GM19239 (cell line): ENCODE measurements around the gene TRIM8.

Experiments
- DNase-seq: peaks from one replicate; pipeline ENCODE4 v3.0.0; 2011; ENCODE audit warnings: low spot score; ENCODE audit not compliant: insufficient read length
- FAIRE-seq: peaks from 2 replicates; lab custom pipeline; 2011; peaks lifted over from hg19 to GRCh38; lab: Jason Lieb, UNC

Gene TRIM8

DNA sequence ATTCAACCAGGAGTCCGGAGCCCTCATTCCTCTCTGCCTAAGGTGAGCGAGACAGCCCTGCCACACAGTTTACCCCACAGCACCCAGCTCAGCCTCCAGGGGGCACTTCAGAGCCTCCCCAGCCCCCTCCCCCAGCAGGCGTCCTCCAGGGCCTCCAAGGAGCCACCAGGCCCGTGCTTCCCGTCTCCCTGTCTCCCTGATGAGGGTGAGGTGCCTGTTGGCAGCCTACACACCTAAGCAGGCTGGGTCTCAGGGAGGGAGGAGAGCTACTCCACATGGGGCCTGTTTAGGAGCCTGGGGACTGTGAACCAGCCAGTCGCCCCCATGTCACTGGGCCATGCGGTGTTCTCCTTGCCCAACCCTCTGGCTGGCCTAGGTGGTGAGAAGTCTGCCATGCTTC is 28.9 kb upstream of the TRIM8 start:
- FAIRE-seq (no peak), DNase-seq (no peak)

DNA sequence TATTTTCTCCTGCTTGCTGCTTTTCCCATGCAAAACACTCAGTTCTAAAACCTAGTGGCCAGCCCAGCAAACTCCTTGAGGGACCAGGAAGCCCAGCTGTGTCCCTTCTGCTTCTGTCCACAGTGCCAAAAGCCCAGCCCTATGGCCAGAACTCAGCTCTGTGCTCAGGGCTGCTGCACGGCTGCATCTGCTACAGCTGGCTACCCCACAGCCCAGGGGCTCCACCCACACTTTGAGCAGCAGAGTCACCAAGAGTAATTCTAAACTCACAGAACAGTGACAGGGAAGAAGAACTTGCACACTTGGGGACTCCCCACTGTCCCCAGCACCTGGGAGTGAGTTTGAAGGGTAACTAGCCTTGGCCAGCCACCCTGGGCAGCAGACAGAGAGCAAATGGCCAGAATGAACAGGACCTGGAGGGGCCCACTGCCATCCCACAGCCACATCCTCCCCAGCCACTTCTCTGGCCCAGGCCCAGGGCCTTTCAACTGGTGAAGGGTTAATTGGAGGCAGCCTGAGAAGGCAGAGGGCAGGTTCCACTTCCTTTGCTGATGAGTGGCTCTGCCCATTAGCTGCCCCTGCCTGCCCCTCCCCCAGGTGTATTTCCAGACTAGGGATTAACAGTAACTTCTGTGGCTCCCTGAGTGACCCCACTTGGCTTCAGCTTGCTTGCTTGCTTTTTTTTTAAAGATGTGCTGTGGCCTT is 28.1 kb upstream of the TRIM8 start:
- FAIRE-seq (no peak), DNase-seq (no peak)

DNA sequence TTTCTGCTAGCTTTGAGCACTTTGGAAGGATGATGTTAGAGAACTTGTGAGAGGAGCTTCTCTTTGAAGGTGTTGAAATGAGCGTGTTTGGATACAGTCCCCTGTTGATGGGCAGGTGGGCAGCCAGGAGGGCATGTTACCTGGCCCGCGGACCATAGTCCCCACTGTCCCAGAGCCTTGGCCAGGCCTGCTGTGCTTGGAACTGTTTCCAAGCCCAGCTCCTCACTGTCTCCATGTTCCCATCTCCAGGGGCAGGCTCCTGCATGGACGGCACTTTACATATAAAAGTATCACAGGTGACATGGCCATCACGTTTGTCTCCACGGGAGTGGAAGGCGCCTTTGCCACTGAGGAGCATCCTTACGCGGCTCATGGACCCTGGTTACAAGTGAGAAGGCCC is 27.2 kb upstream of the TRIM8 start:
- FAIRE-seq, result no peak

DNA sequence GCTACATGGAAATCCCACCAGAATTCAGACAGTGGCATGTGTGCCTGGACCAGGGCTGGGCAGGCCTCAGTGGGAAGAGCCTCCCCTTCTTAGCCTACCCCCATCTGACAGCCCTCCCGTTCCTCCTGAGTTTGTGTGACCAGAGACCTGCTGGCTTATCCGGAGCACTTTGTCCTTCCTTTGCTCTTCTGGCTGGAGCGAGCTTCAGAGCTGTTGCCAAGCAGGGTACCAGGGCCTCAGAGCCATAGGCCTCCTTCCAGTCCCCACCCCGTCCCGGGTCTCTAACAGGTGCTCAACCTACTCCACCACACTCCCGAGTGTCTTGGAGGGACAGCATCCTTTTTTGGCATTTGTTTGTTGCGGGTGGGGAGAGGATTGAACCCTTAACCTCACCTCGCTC is 26.5 kb upstream of the TRIM8 start:
- DNase-seq, result no peak
- FAIRE-seq, result no peak

More for the DNA sequence above, 27.2 kb upstream of the TRIM8 start:
- no peak for DNase-seq

DNA sequence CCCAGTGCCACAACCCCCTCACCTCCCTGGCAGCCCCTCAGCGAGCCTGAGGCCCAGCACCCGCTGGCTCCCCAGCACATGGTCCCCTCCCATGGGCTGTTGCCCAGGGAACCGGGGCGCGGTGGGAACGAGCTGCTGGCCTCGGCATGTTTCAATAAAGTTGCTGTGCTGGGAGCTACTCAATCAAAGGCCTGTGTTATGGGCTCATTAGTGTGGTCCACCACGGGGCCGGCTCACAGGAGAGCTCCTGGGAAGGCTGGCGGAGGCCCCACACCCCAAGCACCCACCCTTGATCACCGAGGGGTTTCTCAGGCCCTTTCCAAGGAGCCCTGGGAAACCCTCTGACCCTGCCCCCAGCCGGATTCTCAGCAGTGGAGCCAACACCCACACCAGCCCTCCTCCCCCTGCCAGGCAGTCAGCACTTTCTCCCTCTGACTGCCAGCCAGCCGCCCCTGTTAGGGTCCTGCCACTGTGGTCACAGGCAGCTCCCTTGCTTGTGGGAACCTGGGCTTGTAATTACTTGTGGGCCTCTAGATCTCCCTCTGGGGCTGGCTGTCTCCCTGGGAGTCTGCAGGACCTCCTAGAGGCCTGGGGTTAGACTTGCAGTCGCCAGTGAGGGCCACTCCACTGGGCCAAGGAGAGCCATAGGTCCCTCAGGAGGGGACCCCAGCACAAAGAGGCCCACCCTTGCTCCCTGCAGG is 24.8 kb upstream of the TRIM8 start:
- FAIRE-seq (no peak), DNase-seq (no peak)

DNA sequence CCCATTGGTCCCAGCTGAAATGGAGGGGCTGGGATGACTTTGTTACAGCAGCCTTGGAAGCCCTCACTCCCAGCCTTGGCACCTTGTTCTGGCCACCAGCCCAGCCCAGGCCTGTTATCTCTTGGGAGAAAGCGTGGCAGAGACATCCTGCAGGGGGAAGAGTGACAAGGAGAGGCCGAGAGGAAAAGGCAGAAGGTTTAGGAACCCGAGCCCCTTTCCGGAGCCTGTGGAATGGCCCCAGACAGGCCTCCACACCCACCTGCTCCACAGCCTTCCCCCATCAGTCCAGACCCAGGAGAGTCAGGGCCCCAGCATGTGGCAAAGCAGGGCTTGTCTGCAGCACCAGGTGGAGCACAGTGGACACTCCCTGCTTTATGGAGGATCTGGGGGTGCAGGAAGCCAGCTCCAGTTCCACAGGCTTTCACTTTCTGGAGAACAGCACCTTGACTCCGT is 24.1 kb upstream of the TRIM8 start:
- no peak for FAIRE-seq
- no peak for DNase-seq

DNA sequence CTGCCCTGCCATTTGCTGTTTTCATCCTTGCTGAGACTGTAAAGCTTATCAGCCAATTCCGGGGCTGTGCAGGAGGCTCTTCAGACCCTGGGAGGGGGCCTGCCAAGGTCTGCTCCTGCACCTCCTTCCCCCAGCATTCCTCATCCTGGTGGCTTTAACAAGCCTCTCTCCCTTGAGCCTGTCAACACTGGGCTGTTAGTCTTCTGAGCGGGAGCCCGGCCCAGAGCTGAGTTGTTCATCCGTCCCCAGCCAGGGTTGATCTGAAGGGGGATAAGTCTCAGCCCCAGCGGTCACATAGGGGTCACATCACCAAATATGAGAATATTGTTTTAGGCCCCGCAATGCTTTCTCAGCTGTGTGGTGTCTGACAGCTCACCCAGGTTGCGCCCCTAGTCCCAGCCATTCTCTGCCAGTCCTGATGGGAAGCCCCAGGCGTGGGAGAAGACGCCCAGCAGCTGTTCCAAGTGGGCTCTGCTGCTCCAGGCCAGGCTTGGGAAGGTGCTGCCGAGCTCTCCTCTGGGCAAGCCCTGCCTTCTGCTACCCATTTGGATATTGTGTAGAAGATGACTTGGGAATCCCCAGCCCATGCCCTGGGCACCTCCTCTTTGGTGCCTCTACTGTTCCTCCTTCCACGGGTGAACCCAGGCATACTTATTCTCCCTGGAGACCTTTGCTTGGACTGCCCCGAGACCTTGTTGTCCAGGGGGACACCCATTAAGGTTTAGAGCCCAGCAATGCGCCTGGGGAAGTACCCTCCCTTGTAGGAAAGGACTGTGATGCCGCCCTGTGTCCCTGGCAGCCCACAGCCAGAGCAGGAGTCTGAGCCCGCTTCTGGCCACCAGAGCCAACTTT is 23.5 kb upstream of the TRIM8 start:
- FAIRE-seq (no peak), DNase-seq (no peak)

DNA sequence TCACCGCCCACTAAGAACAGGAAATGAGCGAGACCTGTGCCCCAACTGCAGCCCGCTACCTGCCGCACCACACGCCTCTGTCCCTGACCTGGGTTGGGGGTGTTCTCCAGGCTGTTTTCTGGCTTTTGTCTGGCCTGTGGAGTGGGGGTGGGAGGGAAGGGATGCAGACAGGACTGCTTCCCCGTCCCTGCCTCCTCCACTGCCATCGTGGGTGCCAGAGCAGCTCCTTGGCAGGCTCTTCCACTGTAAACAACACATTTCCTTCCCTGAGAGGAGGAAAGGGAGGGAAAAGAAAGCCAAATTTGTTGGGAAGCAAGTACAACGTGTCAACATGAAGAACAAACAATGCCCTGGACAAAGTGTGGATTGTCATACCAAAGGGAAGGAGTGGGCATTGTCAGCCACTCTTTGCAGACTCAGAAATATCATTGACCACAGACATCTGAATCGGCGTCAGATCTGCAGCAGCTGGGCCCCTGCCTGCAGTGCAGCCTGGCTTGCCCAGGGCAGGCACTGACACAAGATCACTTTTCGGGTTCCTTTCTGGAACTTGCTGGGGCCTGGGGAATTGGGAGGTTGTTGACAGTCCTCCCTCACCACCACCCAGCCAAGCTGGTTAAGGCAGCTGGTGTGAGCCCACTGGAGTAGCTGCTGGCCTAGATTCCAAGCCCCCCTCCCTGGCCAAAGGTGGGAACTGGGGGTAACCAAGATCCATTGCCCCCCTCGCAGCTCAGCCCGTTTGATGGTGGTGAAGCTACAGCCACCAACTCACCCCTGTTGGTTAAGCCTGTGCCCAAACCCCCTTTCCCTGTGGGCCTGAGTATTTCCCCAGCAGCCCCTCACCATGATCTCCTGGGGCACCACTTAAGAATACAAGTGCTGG is 22.6 kb upstream of the TRIM8 start:
- DNase-seq (no peak), FAIRE-seq (no peak)

DNA sequence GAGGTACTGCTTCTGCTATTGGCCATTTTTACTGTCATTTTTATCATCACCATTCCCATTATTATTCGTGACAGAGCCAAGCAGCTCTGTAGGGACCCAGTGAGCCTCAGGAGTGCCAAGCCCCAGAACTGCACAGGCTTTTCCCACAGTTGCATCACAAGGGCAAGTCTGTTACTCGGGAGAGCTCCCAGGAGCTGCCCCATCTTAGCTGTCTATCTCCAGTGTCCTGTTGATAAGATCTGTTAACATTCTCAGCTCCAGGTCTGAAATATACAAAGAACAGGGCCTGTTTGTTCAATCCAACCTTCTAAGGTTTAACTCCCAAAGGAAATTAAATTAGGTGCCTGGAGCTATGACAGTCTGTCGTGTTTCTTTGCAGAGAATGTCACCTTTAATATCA is 20.2 kb upstream of the TRIM8 start:
- no peak for FAIRE-seq

DNA sequence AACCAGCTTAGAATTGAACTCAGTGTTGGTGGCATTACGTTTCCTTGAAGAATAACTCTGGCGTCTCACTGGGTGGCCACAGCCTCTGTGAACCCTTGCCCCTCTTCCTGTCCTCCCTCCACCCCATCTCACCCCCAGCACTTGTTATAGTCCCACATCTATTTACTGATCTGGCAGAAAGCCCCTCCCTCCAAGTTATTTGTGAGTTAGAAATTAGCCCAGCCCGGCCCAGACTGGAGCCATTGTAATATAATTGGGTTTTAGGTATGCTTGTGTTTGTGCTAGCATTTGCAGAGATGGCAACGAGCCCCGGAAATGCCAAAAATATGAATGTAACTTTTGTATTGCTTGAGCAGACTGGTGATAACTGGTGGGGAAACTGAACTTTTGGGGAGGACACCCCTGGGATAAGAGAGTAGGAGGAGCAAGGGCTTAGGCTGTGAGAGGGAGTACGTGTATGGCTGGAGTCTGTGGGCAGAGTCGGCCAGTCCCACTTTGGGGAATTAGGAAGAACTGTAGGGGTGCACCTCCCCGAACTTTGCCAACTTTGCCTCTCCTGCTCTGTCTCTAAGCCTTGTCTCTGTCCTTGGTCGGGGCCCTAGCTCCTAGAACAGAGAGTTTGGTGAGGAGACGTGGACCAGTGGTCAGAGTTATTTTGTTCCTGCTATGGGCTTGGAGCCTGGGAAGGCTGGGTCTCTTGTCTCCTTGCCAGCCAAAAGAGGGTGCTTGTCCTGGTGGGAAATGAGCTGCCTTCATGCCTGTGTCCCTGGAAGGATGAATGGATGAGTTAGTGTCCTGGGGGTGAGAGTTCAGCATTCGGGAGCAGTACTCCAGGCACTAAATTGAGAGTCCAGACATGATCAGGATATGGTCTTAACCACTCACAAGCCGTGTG is 19.3 kb upstream of the TRIM8 start:
- DNase-seq (no peak), FAIRE-seq (no peak)

More for the DNA sequence above, 20.2 kb upstream of the TRIM8 start:
- no peak for DNase-seq

DNA sequence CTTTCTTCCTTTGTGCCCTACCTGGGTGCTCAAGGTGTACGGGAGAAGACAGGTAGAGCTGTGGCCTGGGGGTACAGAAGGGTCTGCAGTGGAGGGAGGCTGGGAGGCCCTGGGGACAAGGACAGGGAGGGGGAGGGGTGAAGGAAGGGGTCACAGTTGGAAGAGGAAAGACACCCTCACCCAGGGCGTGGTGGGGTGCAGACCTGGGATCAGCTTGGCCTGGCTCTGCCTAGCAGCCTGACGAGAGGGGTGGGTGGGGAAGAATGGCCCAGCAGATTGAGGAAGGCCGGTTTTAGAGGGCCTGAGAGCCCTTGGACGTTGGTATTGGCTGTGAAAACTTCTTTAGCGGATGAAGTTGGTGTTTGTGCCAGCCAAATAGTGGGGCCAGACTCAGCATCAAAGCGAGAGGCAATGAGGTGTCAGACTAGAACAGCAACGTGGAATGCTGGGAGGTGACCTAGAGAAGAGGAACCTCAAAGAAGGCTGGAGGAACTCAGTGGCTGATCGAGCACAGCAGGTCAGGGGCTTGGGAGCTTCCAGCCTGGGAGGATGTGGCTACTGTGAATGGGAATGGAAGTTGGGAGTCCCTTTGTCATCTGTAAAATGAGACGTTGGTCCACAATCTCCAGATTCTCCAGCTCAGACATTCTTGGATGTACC is 18.1 kb upstream of the TRIM8 start:
- DNase-seq, result no peak
- no peak for FAIRE-seq

DNA sequence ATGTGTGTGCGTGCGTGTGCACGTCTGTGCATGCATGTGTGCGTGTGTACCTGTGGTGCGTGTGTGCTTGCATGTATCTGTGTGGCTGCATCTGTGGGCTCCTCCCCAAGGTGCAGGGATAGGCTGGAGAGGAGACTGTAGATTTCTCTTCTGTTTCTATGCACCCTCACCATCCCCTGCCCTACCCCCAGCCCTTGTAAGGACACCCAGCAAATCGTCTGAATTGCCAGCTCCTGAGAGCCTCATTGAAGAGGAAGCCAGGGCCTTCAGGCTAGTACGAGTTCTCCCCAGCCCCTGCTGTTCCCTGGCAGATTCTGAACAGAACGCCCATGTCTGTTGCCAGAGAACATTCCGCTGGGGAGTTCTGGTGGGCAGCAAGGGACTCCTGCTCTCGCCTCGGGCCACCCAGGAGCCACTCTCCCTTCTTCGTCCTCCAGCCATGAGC is 17.0 kb upstream of the TRIM8 start:
- FAIRE-seq, result no peak
- no peak for DNase-seq

DNA sequence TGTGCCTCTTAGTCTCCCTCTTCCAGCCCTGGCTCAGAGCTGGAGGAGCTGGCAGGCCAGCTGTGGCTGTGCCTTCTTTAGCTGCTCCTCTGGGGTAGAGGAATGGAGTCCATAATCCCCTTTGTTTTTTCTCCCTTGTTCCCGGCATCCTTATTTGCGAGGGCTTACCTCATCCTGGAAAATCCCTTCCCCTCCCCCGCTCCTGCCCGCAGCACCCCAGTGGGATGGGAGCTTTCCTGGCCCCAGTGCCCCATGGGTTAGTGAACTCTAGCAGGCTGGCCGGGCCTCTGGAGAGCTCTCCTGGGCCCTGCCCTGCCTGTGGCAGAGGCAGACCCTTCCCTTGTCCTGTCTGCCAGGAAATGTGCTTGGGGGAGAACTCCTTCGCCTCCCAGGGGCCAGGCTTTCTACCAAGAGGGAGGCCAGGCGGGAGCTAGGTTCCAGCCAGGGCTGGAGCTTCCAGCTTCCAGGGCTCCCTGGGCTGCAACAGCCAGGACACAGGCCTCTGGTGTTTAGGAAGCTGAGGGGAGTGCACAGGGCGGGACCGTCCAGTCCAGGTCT is 16.5 kb upstream of the TRIM8 start:
- DNase-seq (no peak), FAIRE-seq (no peak)

DNA sequence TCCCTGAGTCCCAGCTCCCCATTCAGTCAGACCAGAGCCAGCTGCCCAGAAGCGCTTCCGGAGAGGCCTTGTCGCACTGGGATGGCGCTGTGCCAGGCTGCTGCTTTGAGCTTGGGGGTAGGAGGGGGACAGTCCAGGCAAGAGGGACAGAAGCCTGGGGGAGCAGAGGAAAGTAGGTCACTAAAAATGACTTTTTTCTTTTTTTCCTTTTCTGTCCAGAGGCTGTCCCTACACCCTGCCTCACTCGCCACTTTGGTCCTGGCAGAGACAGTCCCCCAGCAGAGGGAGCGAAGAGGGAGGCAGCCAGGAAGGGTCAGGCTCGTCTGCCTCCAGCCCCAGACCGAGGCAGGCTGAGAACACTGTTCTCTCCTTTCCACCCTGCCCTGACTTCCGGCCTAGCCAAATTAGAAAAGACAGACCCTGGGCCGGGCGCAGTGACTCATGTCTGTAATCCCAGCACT is 15.8 kb upstream of the TRIM8 start:
- DNase-seq (no peak), FAIRE-seq (no peak)

DNA sequence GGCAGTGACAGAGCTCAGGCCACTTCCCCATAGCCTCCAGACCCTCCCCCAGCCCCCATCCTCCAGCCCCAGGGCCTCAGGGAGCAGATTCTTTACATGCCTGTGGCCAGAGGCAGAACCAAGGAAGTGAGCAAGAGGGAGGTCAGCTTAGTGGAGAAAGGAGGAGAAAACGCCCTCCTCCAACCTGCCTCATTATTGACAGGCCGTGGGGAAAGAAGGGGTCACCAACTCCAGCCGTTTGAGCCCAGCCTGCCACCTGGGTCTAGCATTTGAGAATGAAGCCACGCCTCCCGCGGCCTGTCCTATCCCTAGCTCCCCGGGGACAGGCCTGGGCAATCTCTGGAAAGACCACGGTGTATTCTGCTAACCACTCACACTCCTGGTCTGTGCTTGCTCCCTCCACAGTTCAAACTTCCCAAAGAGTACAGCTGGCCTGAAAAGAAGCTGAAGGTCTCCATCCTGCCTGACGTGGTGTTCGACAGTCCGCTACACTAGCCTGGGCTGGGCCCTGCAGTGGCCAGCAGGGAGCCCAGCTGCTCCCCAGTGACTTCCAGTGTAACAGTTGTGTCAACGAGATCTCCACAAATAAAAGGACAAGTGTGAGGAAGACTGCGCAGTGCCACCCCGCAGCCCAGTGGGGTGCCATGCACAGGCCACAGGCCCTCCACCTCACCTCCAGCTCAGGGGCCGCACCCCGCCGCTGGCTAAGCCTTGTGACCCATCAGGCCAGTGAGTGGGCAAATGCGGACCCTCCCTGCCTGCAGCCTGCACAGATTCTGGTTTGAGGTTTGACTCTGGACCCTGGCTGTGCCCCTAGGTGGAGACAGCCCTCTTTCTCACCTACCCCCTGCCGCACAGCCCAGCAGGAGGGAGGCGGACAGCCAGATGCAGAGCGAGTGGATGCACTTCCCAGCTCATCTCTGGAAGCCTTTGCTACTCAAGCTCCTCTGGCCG is 14.3 kb upstream of the TRIM8 start:
- DNase-seq (no peak), FAIRE-seq (no peak)

DNA sequence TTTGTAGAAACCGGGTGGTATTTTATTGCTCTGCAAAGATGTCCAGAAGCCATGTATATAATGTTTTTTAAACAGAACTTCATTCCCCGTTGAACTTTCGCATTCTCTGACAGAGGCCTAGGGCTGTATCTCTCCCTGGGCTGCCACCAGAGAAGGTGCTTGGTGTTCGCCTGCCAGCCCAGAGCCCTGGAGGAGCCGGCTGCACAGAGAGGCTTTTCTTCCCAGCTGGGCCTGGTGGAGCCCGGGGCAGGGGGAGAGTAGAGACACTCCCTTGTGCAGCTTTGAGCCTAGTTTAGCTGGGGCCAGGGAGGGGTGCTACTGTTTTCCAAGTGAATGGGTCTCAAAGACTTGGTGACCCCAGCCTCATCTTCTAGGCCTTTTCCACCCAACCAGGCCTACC is 13.6 kb upstream of the TRIM8 start:
- DNase-seq (no peak), FAIRE-seq (no peak)
